HFF-Myc (cell line): ENCODE results near the gene LAS1L.
"Not testable (repeated sequence)": the region's sequence is repeated elsewhere in the genome, so short reads cannot be mapped to it uniquely, and the experiment has no call there.

Experiments used
- DNase-seq: peaks from one replicate; pipeline ENCODE4 v3.0.0-alpha.2; 2011; ENCODE audit warnings: low read depth; ENCODE audit errors: extremely low read depth
- H3K4me3 ChIP-seq: replicated peaks from 2 replicates; pipeline ENCODE4 v1.5.1; 2011; ENCODE audit warnings: low read depth, mild to moderate bottlenecking, control low read depth, low read length
- TF ChIP-seq, protein P1 (sequence below): IDR thresholded peaks from 2 replicates; pipeline ENCODE4 v1.5.1; 2012; ENCODE audit warnings: mild to moderate bottlenecking, low read depth, low read length, control low read depth; ENCODE audit errors: missing control alignments

Gene LAS1L

DNA sequence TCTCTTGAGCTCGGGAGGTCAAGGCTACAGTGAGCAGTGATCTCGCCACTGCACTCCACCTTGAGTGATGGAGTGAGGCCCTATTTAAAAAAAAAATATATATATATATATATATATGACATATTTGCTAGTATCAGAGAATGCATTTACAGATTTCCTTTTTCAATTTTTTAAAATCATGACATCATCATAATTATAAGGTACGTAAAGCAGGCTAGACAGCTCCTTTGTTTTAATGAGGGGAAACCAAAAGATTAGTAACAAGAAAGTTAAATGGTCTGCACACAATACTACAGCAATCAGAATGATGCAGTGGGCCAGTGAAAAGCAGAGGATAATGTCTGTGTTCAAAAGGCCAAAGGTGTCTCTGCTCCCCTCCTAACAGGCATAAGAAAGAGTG lies 43.0 kb downstream of the LAS1L start:
- no peak for DNase-seq
- TF ChIP-seq, protein P1, sequence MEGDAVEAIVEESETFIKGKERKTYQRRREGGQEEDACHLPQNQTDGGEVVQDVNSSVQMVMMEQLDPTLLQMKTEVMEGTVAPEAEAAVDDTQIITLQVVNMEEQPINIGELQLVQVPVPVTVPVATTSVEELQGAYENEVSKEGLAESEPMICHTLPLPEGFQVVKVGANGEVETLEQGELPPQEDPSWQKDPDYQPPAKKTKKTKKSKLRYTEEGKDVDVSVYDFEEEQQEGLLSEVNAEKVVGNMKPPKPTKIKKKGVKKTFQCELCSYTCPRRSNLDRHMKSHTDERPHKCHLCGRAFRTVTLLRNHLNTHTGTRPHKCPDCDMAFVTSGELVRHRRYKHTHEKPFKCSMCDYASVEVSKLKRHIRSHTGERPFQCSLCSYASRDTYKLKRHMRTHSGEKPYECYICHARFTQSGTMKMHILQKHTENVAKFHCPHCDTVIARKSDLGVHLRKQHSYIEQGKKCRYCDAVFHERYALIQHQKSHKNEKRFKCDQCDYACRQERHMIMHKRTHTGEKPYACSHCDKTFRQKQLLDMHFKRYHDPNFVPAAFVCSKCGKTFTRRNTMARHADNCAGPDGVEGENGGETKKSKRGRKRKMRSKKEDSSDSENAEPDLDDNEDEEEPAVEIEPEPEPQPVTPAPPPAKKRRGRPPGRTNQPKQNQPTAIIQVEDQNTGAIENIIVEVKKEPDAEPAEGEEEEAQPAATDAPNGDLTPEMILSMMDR, result no peak
- H3K4me3 ChIP-seq, result no peak overlapping the region

DNA sequence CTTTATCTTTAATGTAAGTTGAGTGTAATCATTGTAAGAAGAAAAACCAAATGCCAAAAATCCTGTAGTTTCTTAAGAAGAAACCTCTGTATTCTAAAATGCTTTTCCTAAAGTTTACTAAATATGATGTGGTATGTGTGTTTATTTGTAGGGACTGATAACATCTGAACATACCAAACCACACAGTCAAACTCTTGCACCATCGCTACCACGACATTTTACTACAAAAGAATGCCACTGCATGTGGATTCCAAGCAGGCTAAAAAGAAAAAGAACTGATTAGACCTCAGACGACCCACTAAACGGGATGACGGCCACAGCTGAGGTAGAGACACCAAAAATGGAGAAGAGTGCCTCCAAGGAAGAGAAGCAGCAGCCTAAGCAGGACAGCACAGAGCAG lies 46.1 kb downstream of the LAS1L start:
- no peak for DNase-seq
- TF ChIP-seq, protein P1, result no peak
- H3K4me3 ChIP-seq, result no peak overlapping the region

DNA sequence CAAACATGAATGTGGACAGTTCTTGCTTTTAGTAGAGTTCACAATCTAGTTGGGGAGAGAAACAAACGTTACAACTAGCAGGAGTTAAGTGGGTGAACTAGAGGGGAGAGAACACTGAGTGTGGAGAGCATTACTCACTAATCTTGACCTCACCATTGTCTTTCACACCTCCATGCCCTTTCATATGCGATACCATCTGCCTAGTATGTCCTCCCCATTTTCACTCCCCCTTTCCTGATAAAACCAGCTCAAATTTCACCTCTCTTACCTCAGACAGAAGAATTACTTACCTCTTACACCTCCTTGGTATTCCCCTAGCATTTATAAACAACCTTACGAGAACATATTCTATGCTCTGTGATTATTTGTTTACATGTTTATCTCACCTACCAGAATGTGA lies 53.6 kb downstream of the LAS1L start:
- TF ChIP-seq, protein P1, result no peak
- H3K4me3 ChIP-seq, result no peak overlapping the region
- no peak for DNase-seq

DNA sequence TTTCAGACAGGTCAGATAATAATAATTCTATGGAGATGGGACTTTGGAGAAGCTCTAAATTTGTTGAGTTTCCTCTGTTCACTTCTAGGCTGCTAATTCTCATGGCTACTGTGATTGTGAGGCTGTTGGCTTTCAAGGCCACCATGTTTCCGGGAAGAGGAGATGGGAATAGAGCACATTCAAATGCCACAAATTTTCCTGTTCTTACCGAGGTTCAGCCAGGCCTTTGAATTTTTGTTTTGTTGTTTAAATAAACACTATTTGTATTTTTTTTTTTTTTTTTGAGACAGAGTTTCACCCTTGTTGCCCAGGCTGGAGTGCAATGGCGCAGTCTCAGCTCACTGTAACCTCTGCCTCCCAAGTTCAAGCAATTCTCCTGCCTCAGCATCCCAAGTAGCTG lies 55.5 kb downstream of the LAS1L start:
- DNase-seq, H3K4me3 ChIP-seq: not testable (repeated sequence)

DNA sequence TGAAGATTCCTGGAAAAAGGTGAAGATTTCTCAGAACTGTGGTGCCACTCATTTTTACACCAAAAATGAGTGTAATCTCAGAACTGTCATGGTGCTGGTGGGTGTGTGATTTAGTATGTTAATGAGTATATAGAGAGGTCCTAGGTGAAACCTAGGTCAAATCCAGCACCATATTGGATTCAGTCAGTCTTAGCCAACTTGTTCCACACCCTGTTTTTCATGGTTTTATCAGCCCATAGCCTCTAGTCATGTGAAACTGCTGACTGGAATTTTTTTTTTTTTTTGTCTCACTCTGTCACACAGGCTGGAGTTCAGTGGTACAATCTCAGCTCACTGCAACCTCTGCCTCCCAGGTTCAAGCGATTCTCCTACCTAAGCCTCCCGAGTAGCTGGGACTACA lies 58.0 kb downstream of the LAS1L start:
- DNase-seq, result no peak
- H3K4me3 ChIP-seq, result no peak overlapping the region
- TF ChIP-seq, protein P1, result no peak

DNA sequence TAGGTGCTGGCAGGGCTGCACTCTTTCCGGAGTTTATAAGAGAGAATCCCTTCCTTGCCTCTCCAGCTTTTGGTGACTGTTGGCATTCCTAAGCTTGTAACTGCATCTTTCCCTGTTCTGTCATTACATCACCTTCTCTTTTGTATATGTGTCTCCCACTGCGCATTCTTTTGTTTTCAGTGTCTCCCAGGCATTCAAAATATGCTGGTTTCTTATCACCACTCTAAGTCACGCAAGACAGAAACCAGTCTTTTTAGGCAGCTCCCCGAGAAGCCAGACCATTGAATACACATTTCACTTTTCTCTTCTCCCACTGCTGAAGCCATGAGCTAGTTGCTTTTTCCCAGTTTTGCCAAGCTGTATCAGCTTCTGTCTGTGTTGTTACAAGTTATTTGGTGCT lies 71.0 kb downstream of the LAS1L start:
- no peak for DNase-seq
- H3K4me3 ChIP-seq, result no peak overlapping the region
- TF ChIP-seq, protein P1, result no peak
